Endothelial cell of umbilical vein (primary cell): ENCODE results near the gene KRTAP10-10. TPM values are rescaled to one million over a fixed set of nuclear protein-coding genes. Genes with fewer than 3 reads are reported as not detected.

Source experiments
- BruUV-seq: library from RNA; stranded (reverse); fragments of 400-500 nt; replicated peaks from 2 replicates; lab custom pipeline; 2021; lab: Mats Ljungman, UMichigan
- CTCF ChIA-PET: fragments of 300-600, 350-600 bp; sonication (Branson Sonifier 250); formaldehyde crosslinking; loops from one replicate; lab custom pipeline; 2021; ENCODE audit warnings: antibody characterized with exemption, inconsistent platforms; lab: Charles Lee
- POLR2A ChIA-PET: fragments of 300-600, 350-600 bp; sonication (Branson Sonifier 250); formaldehyde crosslinking; loops from one replicate; lab custom pipeline; 2021; ENCODE audit warnings: antibody characterized with exemption, inconsistent platforms; lab: Charles Lee
- DNase-seq: peaks from one replicate; pipeline ENCODE4 v3.0.0-alpha.2; 2011; ENCODE audit warnings: low read depth, low spot score
- FAIRE-seq: peaks from 2 replicates; lab custom pipeline; 2011; peaks lifted over from hg19 to GRCh38; lab: Jason Lieb, UNC
- H2AFZ ChIP-seq: 2 replicates; pipeline ENCODE4 v1.6.0; 2012; ENCODE audit warnings: low read depth, low read length, control low read depth, inconsistent platforms
- H3K27ac ChIP-seq: 2 replicates; pipeline ENCODE4 v1.5.1; 2011; ENCODE audit warnings: low read depth, mild to moderate bottlenecking, control low read depth, low read length, moderate library complexity; ENCODE audit not compliant: insufficient read depth
- H3K27me3 ChIP-seq, 2 experiments: 2 replicates each; pipeline versions ENCODE4 v1.6.0 to v1.6.1; 2011; ENCODE audit warnings: low read length in 2 of 2, mixed read lengths in 1 of 2; ENCODE audit not compliant: control insufficient read depth in 2 of 2, insufficient read depth in 2 of 2
- H3K36me3 ChIP-seq, 2 experiments: 2 replicates in 1 of 2; 3 replicates in 1 of 2; pipeline ENCODE4 v1.5.1; 2011; ENCODE audit warnings: low read length in 2 of 2, mild to moderate bottlenecking in 1 of 2, moderate library complexity in 1 of 2; ENCODE audit not compliant: control insufficient read depth in 2 of 2, insufficient read depth in 2 of 2; ENCODE audit errors: extremely low read depth in 1 of 2
- H3K4me1 ChIP-seq: 3 replicates; pipeline ENCODE4 v1.5.1; 2011; ENCODE audit warnings: mild to moderate bottlenecking, low read length; ENCODE audit not compliant: control insufficient read depth, insufficient read depth; ENCODE audit errors: extremely low read depth
- H3K4me2 ChIP-seq: 2 replicates; pipeline ENCODE4 v1.6.1; 2011; ENCODE audit warnings: low read length, control low read depth, mixed read lengths; ENCODE audit not compliant: insufficient read depth
- H3K4me3 ChIP-seq, 3 experiments: fragments of 200-600 bp in 1 of 3; sonication (generic), shearing (Covaris generic) in 1 of 3; replicated peaks in 1 of 3; 2 replicates each; pipeline ENCODE4 v1.5.1; 2011 to 2016; ENCODE audit warnings: control low read depth in 3 of 3, low read length in 3 of 3, mild to moderate bottlenecking in 2 of 3, inconsistent platforms in 1 of 3, low read depth in 1 of 3, moderate library complexity in 1 of 3; ENCODE audit not compliant: insufficient read depth in 1 of 3
- H3K79me2 ChIP-seq: 2 replicates; pipeline ENCODE4 v1.6.0; 2012; ENCODE audit warnings: low read length, inconsistent platforms; ENCODE audit not compliant: control insufficient read depth, insufficient read depth
- H3K9ac ChIP-seq: replicated peaks from 2 replicates; pipeline ENCODE3; 2011; ENCODE audit warnings: low read length, control low read depth; ENCODE audit not compliant: insufficient read depth; ENCODE audit errors: extremely low read depth
- H3K9me1 ChIP-seq: replicated peaks from 3 replicates; pipeline ENCODE4 v1.6.0; 2011; ENCODE audit warnings: mild to moderate bottlenecking, low read length; ENCODE audit not compliant: control insufficient read depth, insufficient read depth; ENCODE audit errors: extremely low read depth
- H3K9me3 ChIP-seq: replicated peaks from 2 replicates; pipeline ENCODE4 v1.5.1; 2012; ENCODE audit warnings: low read length, inconsistent platforms; ENCODE audit not compliant: control insufficient read depth, insufficient read depth
- H4K20me1 ChIP-seq: replicated peaks from 2 replicates; pipeline ENCODE3; 2011; ENCODE audit warnings: mild to moderate bottlenecking, low read length; ENCODE audit not compliant: control insufficient read depth, insufficient read depth; ENCODE audit errors: extremely low read depth
- CTCF ChIP-seq, 2 donors: IDR thresholded peaks; 1 replicate in 1 of 2; 2 replicates in 1 of 2; pipeline ENCODE4 v1.5.1; 2011; ENCODE audit warnings: low read length in 2 of 2, mild to moderate bottlenecking in 2 of 2, moderate library complexity in 2 of 2, control low read depth in 1 of 2, inconsistent platforms in 1 of 2, low read depth in 1 of 2; ENCODE audit not compliant: insufficient read depth in 1 of 2; ENCODE audit errors: extremely low read depth in 1 of 2
- EZH2 ChIP-seq: IDR thresholded peaks from 2 replicates; pipeline ENCODE4 v1.6.1; 2012; ENCODE audit warnings: borderline replicate concordance, low read depth, mild to moderate bottlenecking, moderate library complexity, low read length, inconsistent platforms; ENCODE audit not compliant: severe bottlenecking
- FOS ChIP-seq: IDR thresholded peaks from 2 replicates; pipeline ENCODE4 v1.6.1; 2011; ENCODE audit warnings: mild to moderate bottlenecking, low read length, moderate library complexity, borderline replicate concordance; ENCODE audit not compliant: insufficient read depth
- GATA2 ChIP-seq: IDR thresholded peaks from 2 replicates; pipeline ENCODE4 v1.7.0; 2011; ENCODE audit warnings: low read depth, mild to moderate bottlenecking, moderate library complexity, mixed read lengths, low read length; ENCODE audit not compliant: insufficient read length, insufficient read depth
- JUN ChIP-seq: IDR thresholded peaks from 2 replicates; pipeline ENCODE4 v1.6.1; 2011; ENCODE audit warnings: borderline replicate concordance, low read depth; ENCODE audit not compliant: insufficient read length, insufficient read depth
- MAX ChIP-seq: IDR thresholded peaks from 2 replicates; pipeline ENCODE4 v1.6.1; 2011; ENCODE audit not compliant: insufficient read depth, insufficient read length
- MYC ChIP-seq: IDR thresholded peaks from one replicate; pipeline ENCODE4 v1.6.1; 2011; ENCODE audit warnings: mild to moderate bottlenecking, low read depth, low read length
- POLR2A ChIP-seq: IDR thresholded peaks from 2 replicates; pipeline ENCODE4 v1.6.1; 2012; ENCODE audit warnings: low read depth, mild to moderate bottlenecking, control low read depth, low read length
- POLR2AphosphoS5 ChIP-seq: IDR thresholded peaks from 2 replicates; pipeline ENCODE4 v1.6.1; 2012; ENCODE audit warnings: low read depth, mild to moderate bottlenecking, control low read depth, low read length, moderate library complexity; ENCODE audit not compliant: insufficient read depth
- dilution Hi-C: fragments of 300-500 bp; cut with MboI; formaldehyde crosslinking; loops from one replicate; pipeline ENCODE4 v1.15.0; 2019; ENCODE audit warnings: low sequenced_read_pairs; ENCODE audit not compliant: extremely low pct_ligation_motif_present
- intact Hi-C: fragments of 100-400 bp; cut with micrococcal nuclease; formaldehyde crosslinking; loops from one replicate; pipeline ENCODE4 v1.10.0; 2022
- polyA plus RNA-seq, 4 experiments: library from polyadenylated mRNA; depleted of rRNA in 3 of 4; stranded (reverse) in 3 of 4; unstranded in 1 of 4; fragments of >200 nt; gene quantifications; 2 replicates each; pipeline versions ENCODE4 v1.2.1 to v1.2.3, GENCODE V29; 2011 to 2012; ENCODE audit warnings: missing spikeins in 1 of 4
- total RNA-seq: library from RNA; stranded (reverse); gene quantifications from 2 replicates; pipeline ENCODE4 v1.2.3, GENCODE V29; 2021

KRTAP10-10 gene
- total and polyA plus RNA-seq, 2 donors (not counting 3 experiments of a cell fraction or from before 2014, with no cell fraction given), result not detected

- Histone ChIP-seq H2AFZ (no peak overlapping the region), H3K36me3 (no peaks in the 10 kb centered on the region), H3K4me3 (no peak overlapping the region), H3K9me1 (no peaks in the 10 kb centered on the region), H3K4me2 (no peak overlapping the region), H3K9me3 (no peaks in the 10 kb centered on the region), H3K27ac (no peak overlapping the region), H3K79me2 (no peaks in the 10 kb centered on the region), H3K4me1 (no peaks in the 10 kb centered on the region), H3K9ac (no peak overlapping the region), H4K20me1 (no peaks in the 10 kb centered on the region), H3K27me3 (peaks cover 3 to 4% of the 10 kb centered on the region in 2 experiments)
- TF ChIP-seq POLR2A, result no peak
- no peak for TF ChIP-seq FOS
- TF ChIP-seq MYC, result no peak
- TF ChIP-seq JUN, result no peak
- no peak for TF ChIP-seq GATA2
- TF ChIP-seq POLR2AphosphoS5, result no peak
- TF ChIP-seq EZH2, result no peak
- TF ChIP-seq CTCF (IDR thresholded peaks at IDR 0.05; ENCODE audit: extremely low read depth in 1 of 2, insufficient read depth in 1 of 2, low read depth in 1 of 2, low read length in 2 of 2), result no peak
- TF ChIP-seq MAX, result no peak
- ChIA-PET POLR2A (no interaction called here), CTCF (no interaction called here)
- dilution Hi-C loops, result no loop called here
- FAIRE-seq (no peak), DNase-seq (no peak)
- intact Hi-C loops, result no loop called here
- BruUV-seq, result no TSS peak
Measured at GRCh38 chr21:44589586-44590305, 47.4 kb upstream of the KRTAP10-10 start.
